BLaER1 treated with 17β-estradiol and CSF1 and Interleukin-3, amounts not matched to agents 10 nM and 100 nM (cell line): ENCODE measurements around the gene CALML6.

Experiments used
- H3K27ac ChIP-seq, 11 experiments: shearing (Covaris generic); formaldehyde crosslinking; 2 replicates each; pipeline ENCODE4 v1.8.1; 2022
- H3K27me3 ChIP-seq, 11 experiments: shearing (Covaris generic); formaldehyde crosslinking; 2 replicates each; pipeline ENCODE4 v1.8.1; 2022
- H3K36me3 ChIP-seq, 11 experiments: shearing (Covaris generic); formaldehyde crosslinking; 2 replicates each; pipeline ENCODE4 v1.8.1; 2022
- H3K4me1 ChIP-seq, 10 experiments: shearing (Covaris generic); formaldehyde crosslinking; 2 replicates each; pipeline ENCODE4 v1.8.1; 2022
- H3K4me2 ChIP-seq, 11 experiments: shearing (Covaris generic); formaldehyde crosslinking; 2 replicates each; pipeline ENCODE4 v1.8.1; 2022
- H3K4me3 ChIP-seq, 10 experiments: shearing (Covaris generic); formaldehyde crosslinking; 2 replicates each; pipeline ENCODE4 v1.8.1; 2022
- H3K9ac ChIP-seq, 11 experiments: shearing (Covaris generic); formaldehyde crosslinking; 2 replicates each; pipeline ENCODE4 v1.8.1; 2022
- H3K9me3 ChIP-seq, 11 experiments: shearing (Covaris generic); formaldehyde crosslinking; replicated peaks in 1 of 11; 2 replicates each; pipeline ENCODE4 v1.8.1; 2022
- H4K20me1 ChIP-seq, 11 experiments: shearing (Covaris generic); formaldehyde crosslinking; 2 replicates each; pipeline ENCODE4 v1.8.1; 2022
- Cebpa-rat ChIP-seq, 11 experiments: shearing (Covaris generic); IDR thresholded peaks; 2 replicates each; pipeline ENCODE4 v1.8.1; 2022

CALML6 gene

DNA sequence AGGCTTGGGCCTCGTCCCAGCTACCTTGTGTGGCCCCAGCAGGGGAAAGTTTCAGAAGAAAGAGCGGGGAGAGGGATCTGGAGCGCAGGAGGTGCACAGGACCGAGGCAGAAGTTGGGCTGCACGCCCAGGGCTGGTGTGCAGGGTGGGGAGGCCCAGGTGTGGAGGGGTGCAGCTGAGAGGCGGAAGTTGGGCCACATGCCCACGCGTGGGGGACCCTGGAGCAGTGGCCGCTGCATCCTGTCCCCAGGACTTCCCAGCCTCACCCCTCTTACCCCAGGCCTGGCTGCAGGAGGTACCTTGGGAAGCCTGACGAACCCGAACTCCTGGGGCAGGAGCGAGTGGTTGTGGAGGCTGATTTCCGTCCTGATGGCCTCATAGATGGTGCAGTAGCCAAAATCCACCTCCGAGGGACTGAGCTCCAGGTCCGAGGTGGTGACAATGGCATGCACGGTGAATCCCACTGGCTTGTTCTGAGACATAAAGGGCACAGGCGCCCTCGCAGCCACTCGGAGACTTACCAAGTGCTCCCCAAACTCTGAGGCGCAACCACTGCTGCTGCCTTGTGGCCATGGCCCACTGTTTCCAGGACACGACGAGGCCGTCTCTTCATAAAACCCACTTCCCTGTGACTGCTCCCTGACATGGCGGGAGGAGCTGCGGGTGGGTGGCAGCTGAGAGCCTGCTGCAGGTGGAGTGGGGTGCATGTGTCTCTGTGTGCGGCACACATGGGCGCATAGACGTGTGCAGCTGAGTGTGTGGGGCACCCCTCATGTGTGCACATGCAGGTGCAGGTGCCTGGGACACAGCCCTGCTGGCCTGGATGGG is 24.4 kb downstream of the CALML6 start:
- Histone ChIP-seq H3K4me2 (peak overlapping the region in 7 of 11 experiments; percentile 0 to 95 (median 45); a peak in 8 of 22 replicates), H3K4me1 (peaks cover 22 to 75% (median 63%) of the 10 kb centered on the region in 10 experiments), H3K9ac (no peak overlapping the region), H3K9me3 (peaks cover 0 to 10% (median 8%) of the 10 kb centered on the region in 11 experiments; a peak in 14 of 22 replicates), H3K27ac (no peak overlapping the region), H4K20me1 (no peaks in the 10 kb centered on the region; a peak in 2 of 22 replicates), H3K4me3 (no peak overlapping the region), H3K27me3 (peaks cover 0 to 37% (median 7%) of the 10 kb centered on the region in 11 experiments; a peak in 10 of 22 replicates), H3K36me3 (no peaks in the 10 kb centered on the region)
- TF ChIP-seq Cebpa-rat (IDR thresholded peaks at IDR 0.05), result no peak

DNA sequence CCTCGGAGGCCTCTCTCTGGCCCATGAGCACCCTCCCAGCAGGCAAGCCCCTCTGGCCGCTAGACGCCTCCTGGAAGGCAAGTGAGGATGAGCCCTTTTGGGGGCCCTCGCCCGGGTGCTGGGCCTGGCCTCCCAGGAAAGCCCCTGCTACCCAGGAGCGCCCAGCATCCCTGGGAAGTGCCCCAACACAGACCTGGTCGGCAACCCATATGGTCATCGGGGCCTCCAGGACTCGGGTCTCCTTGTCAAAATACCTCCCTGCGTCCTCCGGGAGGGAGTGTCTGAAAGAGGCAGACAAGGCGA is 25.0 kb downstream of the CALML6 start:
- H3K9me3 ChIP-seq, result peaks cover 0 to 4% (median 2%) of the 10 kb centered on the region in 11 experiments; a peak in 10 of 22 replicates
- peak overlapping the region in 6 of 11 experiments; percentile 2 to 95 (median 68); a peak in 8 of 22 replicates for H3K4me2 ChIP-seq
- no peak overlapping the region for H3K27ac ChIP-seq

DNA sequence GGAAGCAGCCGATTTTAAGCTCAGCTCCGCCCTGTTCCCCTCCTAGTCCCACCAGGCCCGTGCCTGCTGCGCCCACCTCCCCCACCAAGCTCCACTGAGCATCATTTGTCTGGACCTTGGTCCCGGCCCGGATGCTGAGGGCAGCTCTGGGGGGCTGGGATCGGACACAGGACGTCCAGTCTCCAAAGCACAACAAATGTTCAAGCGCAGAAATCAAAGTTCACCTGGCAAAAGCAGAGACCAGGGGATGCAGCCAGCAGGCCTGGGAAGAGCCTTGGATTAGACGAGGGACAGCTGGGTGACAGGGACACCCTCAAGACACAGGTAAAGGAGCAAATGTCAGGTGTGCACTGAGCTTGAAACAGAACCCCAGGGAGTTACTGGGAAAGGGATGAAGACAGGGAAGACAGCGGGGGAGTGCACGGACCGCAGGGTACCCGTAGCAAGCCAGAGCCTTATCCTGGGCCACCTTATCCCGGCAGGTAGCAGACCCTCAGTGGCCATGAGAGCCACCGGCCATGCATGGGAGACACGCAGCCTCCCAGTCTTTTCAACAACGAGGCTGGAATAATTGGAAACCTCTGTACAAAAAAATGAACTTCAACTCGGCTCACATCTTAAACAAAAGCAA is 26.3 kb downstream of the CALML6 start:
- Histone ChIP-seq H3K4me1 (peaks cover 22 to 80% (median 63%) of the 10 kb centered on the region in 10 experiments), H3K27me3 (peaks cover 0 to 36% (median 6%) of the 10 kb centered on the region in 11 experiments; a peak in 10 of 22 replicates), H3K27ac (no peak overlapping the region), H3K4me3 (no peak overlapping the region), H3K4me2 (peak overlapping the region in 10 of 11 experiments; percentile 33 to 95 (median 86); a peak in 18 of 22 replicates), H4K20me1 (no peaks in the 10 kb centered on the region; a peak in 2 of 22 replicates), H3K36me3 (no peaks in the 10 kb centered on the region), H3K9me3 (no peaks in the 10 kb centered on the region), H3K9ac (peak overlapping the region in 1 of 11 experiments; percentile 56; a peak in 3 of 22 replicates)
- no peak for TF ChIP-seq Cebpa-rat (IDR thresholded peaks at IDR 0.05)

More for the DNA sequence above, 25.0 kb downstream of the CALML6 start:
- Histone ChIP-seq H3K27me3 (peaks cover 0 to 37% (median 7%) of the 10 kb centered on the region in 11 experiments; a peak in 10 of 22 replicates), H3K4me1 (peaks cover 22 to 79% (median 64%) of the 10 kb centered on the region in 10 experiments), H3K9ac (no peak overlapping the region), H3K4me3 (no peak overlapping the region), H3K36me3 (no peaks in the 10 kb centered on the region), H4K20me1 (no peaks in the 10 kb centered on the region; a peak in 2 of 22 replicates)
- TF ChIP-seq Cebpa-rat (IDR thresholded peaks at IDR 0.05), result no peak

DNA sequence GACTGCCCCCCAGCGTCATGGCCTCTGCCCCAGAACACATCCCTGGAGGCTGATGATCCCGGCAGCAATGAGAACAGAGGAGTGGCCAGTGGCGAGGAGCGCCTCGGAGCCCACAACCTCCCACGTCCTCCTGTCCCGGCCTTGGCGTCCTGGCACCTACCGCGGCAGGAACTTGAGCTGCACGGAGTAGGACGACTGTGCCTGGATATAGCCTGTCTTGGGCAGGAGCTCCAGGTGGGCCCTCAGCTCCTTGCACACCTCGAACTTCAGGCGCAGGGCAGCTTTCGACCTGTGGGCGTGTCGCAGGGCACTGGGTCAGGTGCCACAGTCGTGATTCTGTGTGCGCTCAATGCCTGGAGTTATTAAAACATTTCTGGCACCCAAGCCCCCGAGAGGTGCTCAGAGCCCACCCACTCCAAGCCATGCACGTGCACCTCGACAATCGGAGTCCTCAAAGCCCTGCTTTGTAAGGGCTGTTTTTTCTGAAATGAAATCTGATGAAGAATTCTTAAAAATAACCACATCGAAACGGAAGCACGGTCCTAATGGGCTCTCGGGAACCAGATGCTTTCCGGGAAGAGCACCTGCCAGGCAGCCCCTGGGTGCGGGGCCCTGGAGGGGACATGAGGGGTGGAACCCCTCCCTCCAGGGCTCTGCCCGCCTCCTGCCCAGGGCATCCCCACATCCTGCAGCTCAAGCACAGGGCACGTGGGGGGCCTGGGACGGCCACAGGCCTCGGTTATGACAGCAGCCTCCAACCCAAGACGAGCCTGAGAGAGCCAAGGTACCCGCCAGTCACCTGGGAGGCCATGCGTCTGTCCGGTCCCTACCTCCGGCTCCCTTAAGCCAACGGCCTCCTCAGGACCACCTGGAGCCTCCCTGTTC is 27.1 kb downstream of the CALML6 start:
- peaks cover 22 to 80% (median 61%) of the 10 kb centered on the region in 10 experiments for H3K4me1 ChIP-seq
- H3K9me3 ChIP-seq, result no peaks in the 10 kb centered on the region
- H3K36me3 ChIP-seq, result no peaks in the 10 kb centered on the region
- H3K4me2 ChIP-seq, result peak overlapping the region; percentile 72 to 95 (median 86)
- H3K9ac ChIP-seq, result peak overlapping the region in 6 of 11 experiments; percentile 27 to 59 (median 53); a peak in 10 of 22 replicates
- peak overlapping the region in 9 of 11 experiments; percentile 20 to 60 (median 49); a peak in 13 of 22 replicates for H3K27ac ChIP-seq
- no peak for TF ChIP-seq Cebpa-rat (IDR thresholded peaks at IDR 0.05)
- H3K27me3 ChIP-seq, result peaks cover 0 to 28% (median 0%) of the 10 kb centered on the region in 11 experiments; a peak in 9 of 22 replicates
- no peaks in the 10 kb centered on the region; a peak in 2 of 22 replicates for H4K20me1 ChIP-seq
- peak overlapping the region in 4 of 10 experiments; percentile 1 to 47 (median 24); a peak in 5 of 20 replicates for H3K4me3 ChIP-seq

DNA sequence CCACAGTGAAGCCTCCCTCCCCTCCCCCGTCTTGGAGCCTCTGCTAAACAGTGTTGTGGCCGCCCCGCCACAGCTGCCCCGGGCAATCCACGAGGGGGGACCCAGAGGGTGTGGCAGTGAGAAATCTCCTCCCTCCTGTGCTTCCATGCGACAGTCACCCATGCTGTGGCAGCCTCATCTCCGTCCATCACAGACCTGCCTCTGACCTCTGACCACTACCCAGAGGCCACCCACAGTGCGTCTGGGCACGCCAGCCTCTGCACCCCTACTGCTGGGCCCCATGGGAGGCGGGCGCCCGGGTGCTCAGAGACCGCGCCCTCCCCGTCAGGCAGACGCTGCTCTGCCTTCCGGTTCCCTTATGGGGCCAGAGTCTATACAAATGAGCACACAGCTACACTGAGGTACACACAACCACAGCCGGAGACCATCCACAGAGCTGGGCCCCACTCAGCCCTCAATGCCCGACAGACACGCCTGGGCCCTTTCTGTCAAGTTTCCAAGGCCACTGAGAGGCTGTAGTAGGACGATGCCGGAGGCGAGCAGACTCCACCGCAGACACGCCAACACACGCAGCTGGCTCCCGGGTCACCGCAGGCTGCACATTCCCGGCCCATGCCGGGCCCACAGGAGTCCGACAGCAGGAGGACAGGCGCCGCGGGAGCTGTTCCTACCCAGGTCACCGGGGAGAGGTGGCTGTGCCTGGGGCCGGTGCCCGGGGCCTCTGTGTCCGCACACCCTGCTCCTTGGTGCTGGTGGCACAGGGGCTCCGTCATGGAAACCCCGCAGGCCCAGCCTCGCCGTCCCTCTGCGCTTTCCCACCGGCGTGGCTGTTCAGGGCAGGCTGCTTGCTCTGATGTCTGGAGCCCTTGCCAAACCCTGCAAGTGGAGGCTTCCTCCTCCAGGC is 27.9 kb downstream of the CALML6 start:
- Histone ChIP-seq H3K4me3 (peak overlapping the region in 4 of 10 experiments; percentile 16 to 47 (median 25); a peak in 6 of 20 replicates), H4K20me1 (no peaks in the 10 kb centered on the region; a peak in 1 of 22 replicates), H3K4me1 (peaks cover 22 to 81% (median 57%) of the 10 kb centered on the region in 10 experiments), H3K27ac (peak overlapping the region in 9 of 11 experiments; percentile 20 to 60 (median 49); a peak in 16 of 22 replicates), H3K27me3 (peaks cover 0 to 23% (median 0%) of the 10 kb centered on the region in 11 experiments; a peak in 8 of 22 replicates), H3K4me2 (peak overlapping the region; percentile 72 to 95 (median 86)), H3K9me3 (no peaks in the 10 kb centered on the region), H3K36me3 (no peaks in the 10 kb centered on the region), H3K9ac (peak overlapping the region in 9 of 11 experiments; percentile 2 to 59 (median 44); a peak in 13 of 22 replicates)
- no peak for TF ChIP-seq Cebpa-rat (IDR thresholded peaks at IDR 0.05)

DNA sequence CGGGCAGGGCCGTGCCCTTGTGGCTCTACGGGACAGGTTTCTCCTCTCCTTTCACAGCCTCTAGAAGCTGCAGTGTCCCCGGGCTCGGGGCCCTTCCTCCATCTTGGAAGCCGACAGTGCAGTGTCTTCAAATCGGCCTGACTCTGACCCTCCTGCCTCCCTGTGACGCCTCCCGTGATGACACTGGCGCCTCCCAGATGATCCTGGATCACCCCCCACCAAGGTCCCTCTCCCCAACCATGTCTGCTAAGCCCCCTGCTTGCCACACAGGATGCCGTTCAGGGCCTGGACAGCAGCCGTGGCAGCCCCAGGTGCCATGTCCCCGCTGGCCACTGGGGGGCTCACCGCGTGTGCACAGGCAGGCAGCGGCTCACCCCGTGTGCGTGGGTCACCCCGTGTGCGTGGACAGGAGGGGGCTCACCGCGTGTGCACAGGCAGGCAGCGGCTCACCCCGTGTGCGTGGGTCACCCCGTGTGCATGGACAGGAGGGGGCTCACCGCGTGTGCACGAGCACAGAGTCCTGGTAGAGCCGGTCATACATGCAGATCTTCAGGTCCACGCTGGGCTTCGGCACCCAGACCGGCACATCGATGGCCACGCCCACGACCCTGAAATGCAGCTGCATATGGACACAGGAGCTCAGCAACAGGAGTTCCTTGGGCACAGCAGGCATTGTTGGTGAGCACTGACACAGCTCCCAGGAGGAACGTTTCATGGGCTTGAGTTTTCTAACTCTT is 28.9 kb downstream of the CALML6 start:
- Histone ChIP-seq H3K27me3 (peaks cover 0 to 23% (median 0%) of the 10 kb centered on the region in 11 experiments; a peak in 8 of 22 replicates), H3K9me3 (no peaks in the 10 kb centered on the region), H3K27ac (peak overlapping the region in 7 of 11 experiments; percentile 30 to 60 (median 49); a peak in 11 of 22 replicates), H3K4me1 (peaks cover 22 to 85% (median 62%) of the 10 kb centered on the region in 10 experiments), H4K20me1 (no peaks in the 10 kb centered on the region; a peak in 1 of 22 replicates), H3K9ac (peak overlapping the region in 5 of 11 experiments; percentile 2 to 59 (median 39); a peak in 6 of 22 replicates), H3K36me3 (no peaks in the 10 kb centered on the region), H3K4me2 (peak overlapping the region; percentile 72 to 95 (median 86); a peak in 21 of 22 replicates), H3K4me3 (no peak overlapping the region)
- no peak for TF ChIP-seq Cebpa-rat (IDR thresholded peaks at IDR 0.05)
